ENCODE data around the gene COL21A1.

COL21A1 gene

GRCh38 chr6:56211724-56212123, 35.7 kb downstream of the COL21A1 start:
- H3K4me3 ChIP-seq (ENCODE audit: low read depth, low read length): no peak overlapping the region
- in situ Hi-C loops (cut with HindIII; ENCODE audit: low sequenced_read_pairs): no loop called here
- no peak for TF ChIP-seq CTCF (IDR thresholded peaks at IDR 0.05; ENCODE audit: low read depth, low read length, missing control alignments)
- no peak for DNase-seq (ENCODE audit: low read depth)

GRCh38 chr6:56204134-56204533, 43.2 kb downstream of the COL21A1 start:
- in situ Hi-C loops (cut with HindIII; ENCODE audit: low sequenced_read_pairs): no loop called here
- no peak for TF ChIP-seq CTCF (IDR thresholded peaks at IDR 0.05; ENCODE audit: low read depth, low read length, missing control alignments)
- DNase-seq (ENCODE audit: low read depth): no peak
- H3K4me3 ChIP-seq (ENCODE audit: low read depth, low read length): no peak overlapping the region

GRCh38 chr6:56199956-56200355, 47.4 kb downstream of the COL21A1 start:
- in situ Hi-C loops (cut with HindIII; ENCODE audit: low sequenced_read_pairs): no loop called here
- H3K4me3 ChIP-seq (ENCODE audit: low read depth, low read length): no peak overlapping the region
- TF ChIP-seq CTCF (IDR thresholded peaks at IDR 0.05; ENCODE audit: low read depth, low read length, missing control alignments): no peak
- no peak for DNase-seq (ENCODE audit: low read depth)

GRCh38 chr6:56193846-56194245, 53.5 kb downstream of the COL21A1 start:
- in situ Hi-C loops (cut with HindIII; ENCODE audit: low sequenced_read_pairs): no loop called here
- no peak for TF ChIP-seq CTCF (IDR thresholded peaks at IDR 0.05; ENCODE audit: low read depth, low read length, missing control alignments)
- H3K4me3 ChIP-seq (ENCODE audit: low read depth, low read length): no peak overlapping the region
- no peak for DNase-seq (ENCODE audit: low read depth)

- in situ Hi-C loops (cut with HindIII; ENCODE audit: low sequenced_read_pairs): no loop called here
- H3K4me3 ChIP-seq (ENCODE audit: low read depth, low read length): no peak overlapping the region
- TF ChIP-seq CTCF (IDR thresholded peaks at IDR 0.05; ENCODE audit: low read depth, low read length, missing control alignments): no peak
- no peak for DNase-seq (ENCODE audit: low read depth)
These were observed 59.0 kb downstream of the COL21A1 start for GRCh38 chr6:56188429-56188828.

- DNase-seq (ENCODE audit: low read depth): no peak
- no peak for TF ChIP-seq CTCF (IDR thresholded peaks at IDR 0.05; ENCODE audit: low read depth, low read length, missing control alignments)
- in situ Hi-C loops (cut with HindIII; ENCODE audit: low sequenced_read_pairs): no loop called here
- no peak overlapping the region for H3K4me3 ChIP-seq (ENCODE audit: low read depth, low read length)
These were observed 59.7 kb downstream of the COL21A1 start for GRCh38 chr6:56187686-56188085.

GRCh38 chr6:56176741-56177140, 70.6 kb downstream of the COL21A1 start:
- TF ChIP-seq CTCF (IDR thresholded peaks at IDR 0.05; ENCODE audit: low read depth, low read length, missing control alignments): no peak
- DNase-seq (ENCODE audit: low read depth): no peak
- in situ Hi-C loops (cut with HindIII; ENCODE audit: low sequenced_read_pairs): no loop called here
- no peak overlapping the region for H3K4me3 ChIP-seq (ENCODE audit: low read depth, low read length)

All from astrocyte of the cerebellum (primary cell).